Measurements from ENCODE around the gene SH3BP1. TPM values are rescaled to one million over a fixed set of nuclear protein-coding genes. Genes with fewer than 3 reads are reported as not detected.

The SH3BP1 gene
- 7.3 and 16.1 TPM in 2 replicates for total RNA-seq

DNA sequence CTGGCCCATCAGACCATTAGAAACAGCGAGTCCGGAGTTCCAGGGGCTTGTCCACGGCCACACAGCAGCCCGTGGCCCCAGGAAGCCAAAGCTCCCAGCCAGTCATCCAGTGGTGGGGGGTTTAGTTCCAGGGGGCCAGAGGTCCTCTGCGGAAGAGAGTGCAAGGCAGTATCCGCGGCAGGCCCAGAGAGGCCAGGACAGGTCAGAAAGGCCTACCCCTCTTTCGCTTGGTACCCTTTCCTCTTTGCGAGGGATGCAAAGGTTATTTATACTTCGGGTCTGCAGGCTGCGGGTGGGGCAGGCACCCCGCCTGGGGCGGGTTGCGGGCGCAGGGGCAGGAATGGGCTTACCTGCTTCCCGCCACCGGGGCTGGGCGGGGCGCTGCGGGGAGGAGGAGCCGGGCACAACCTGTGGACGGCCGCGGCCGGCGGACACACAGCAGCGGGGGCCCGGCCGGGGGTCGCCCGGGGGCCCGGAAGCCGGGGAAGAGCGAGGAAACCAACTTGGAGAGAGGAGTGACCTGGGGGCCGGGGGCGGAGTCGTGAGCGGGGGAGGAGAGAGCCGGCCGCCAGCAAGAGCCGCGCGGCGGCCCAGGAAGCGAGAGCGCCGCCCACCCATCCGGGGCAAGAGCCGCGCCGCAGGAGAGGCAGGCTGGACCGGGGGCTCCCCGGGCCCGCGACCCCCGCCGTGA is at the start of gene SH3BP1:
TSS of gene SH3BP1 (plus strand) at position 600 of the 691 bp plus-strand sequence. CDS start 119 bp downstream, outside the sequence.

DNA sequence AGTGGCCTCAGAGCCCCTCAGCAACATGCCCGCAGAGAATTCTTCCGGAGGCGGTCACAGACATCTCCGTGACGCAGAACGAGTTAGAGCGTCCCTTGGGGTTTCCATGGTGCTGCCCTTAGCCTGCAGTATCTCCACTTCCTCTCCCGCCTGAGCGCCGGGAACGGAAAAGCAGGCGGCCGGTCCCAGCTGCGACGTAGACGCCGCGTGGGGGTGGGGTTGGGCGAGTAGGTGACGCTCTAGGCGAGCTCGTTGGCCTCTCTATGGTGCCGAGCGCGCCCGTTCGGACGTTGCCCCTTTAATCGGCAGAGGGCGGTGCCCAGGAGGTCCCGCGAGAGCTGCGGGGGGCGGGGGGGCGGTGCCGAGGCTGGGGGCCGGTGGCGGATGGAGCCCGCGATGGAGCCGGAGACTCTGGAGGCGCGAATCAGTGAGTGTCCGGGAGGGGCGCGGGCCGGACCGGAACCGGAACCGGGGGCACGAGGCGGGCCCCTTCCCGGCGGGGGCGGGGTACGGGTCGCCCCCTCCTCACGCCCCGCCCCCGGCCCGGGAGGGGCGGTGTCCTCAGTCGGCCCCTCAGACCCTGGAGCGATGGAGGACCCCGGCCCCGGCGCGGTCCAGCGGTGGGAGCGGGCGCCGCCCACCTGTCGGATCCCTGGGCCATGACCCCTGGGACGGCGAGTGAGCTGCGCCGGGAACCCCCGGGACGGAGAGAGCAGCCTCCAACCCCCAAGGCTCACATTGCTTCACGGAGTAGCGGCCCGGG is 30.8 kb upstream of the SH3BP1 start, which contains the start of gene GGA1:
TSS of gene GGA1 (plus strand) at position 358 of the 763 bp plus-strand sequence. CDS start at position 385, 27 bp downstream.

DNA sequence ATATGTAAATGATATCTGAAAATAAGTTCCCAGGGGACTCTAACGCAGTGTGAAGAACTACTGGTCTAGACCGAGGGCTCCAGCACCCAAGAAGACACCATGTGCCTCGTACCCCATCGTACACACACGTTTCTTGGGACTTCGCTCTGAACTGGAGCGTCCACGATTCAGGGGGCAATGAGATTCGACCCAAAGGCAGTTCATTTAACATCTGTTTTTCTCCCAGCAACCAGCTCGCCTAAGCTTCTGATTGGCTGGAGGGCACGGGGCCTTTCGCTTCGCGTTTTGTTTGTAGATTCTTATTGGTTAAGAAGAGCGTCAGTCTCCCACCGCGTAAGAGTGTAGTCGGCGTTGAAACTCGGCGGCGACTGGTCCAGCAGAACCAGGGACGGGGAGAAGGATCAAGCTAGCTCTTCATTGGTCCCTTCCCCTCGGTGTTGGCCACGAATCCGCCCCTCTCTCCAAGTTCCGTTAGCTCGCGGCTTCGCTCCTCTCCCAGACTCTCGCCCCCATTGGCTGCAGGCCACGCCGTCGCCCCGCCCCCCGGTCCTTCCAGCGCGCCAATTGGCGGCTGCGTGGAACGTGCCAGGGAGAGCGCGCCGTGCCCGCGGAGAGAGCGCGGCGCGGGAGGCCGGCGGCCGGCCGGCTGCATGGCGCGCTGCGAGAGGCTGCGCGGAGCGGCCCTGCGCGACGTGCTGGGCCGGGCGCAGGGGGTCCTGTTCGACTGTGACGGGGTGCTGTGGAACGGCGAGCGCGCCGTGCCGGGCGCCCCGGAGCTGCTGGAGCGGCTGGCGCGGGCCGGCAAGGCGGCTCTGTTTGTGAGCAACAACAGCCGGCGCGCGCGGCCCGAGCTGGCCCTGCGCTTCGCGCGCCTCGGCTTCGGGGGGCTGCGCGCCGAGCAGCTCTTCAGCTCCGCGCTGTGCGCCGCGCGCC is 18.9 kb downstream of the SH3BP1 start, which contains the start of gene PDXP:
TSS of gene PDXP (plus strand) at position 591 of the 933 bp plus-strand sequence. CDS start at position 651, 60 bp downstream.

GRCh38 chr22:37674951-37675929 is 35.8 kb downstream of the SH3BP1 start, which contains the start of gene LGALS1:
Gene LGALS1 (plus strand): TSS chr22:37675636. CDS start chr22:37675703, 67 bp downstream.

GRCh38 chr22:37686002-37686982 is 46.8 kb downstream of the SH3BP1 start, which contains the start of gene NOL12:
Gene NOL12 (plus strand): TSS chr22:37686343. CDS start chr22:37686393, 50 bp downstream.

GRCh38 chr22:37696657-37697537 is 57.4 kb downstream of the SH3BP1 start, which contains the start of gene TRIOBP:
Gene TRIOBP (plus strand): TSS chr22:37697048. CDS start chr22:37701366, 4,318 bp downstream.

Other genes starting within 250 kb of the SH3BP1 start
- 0.32 TPM in 1 of 2 replicates, not detected in the other for gene ELFN2, start 212.2 kb upstream of the SH3BP1 start, total RNA-seq
- gene MFNG, start 153.3 kb upstream of the SH3BP1 start, total RNA-seq: not detected in 2 replicates
- gene CARD10, start 120.3 kb upstream of the SH3BP1 start, total RNA-seq: 2.4 and 2.5 TPM in 2 replicates
- gene CDC42EP1, start 79.2 kb upstream of the SH3BP1 start, total RNA-seq: 3.3 and 4.1 TPM in 2 replicates
- not detected in 2 replicates for gene LGALS2, start 59.6 kb upstream of the SH3BP1 start, total RNA-seq
- 34.5 and 34.8 TPM in 2 replicates for gene GGA1, start 30.8 kb upstream of the SH3BP1 start, total RNA-seq
- 1.7 and 2.8 TPM in 2 replicates for gene PDXP, start 19.1 kb downstream of the SH3BP1 start, total RNA-seq
- gene LGALS1, start 36.0 kb downstream of the SH3BP1 start, total RNA-seq: 17,095 and 18,883 TPM in 2 replicates
- 20.2 and 25.5 TPM in 2 replicates for gene NOL12, start 46.7 kb downstream of the SH3BP1 start, total RNA-seq
- gene TRIOBP, start 57.4 kb downstream of the SH3BP1 start, total RNA-seq: 140 and 250 TPM in 2 replicates
- 15.0 and 24.3 TPM in 2 replicates for gene GCAT, start 168.3 kb downstream of the SH3BP1 start, total RNA-seq
- not detected in 2 replicates for gene GALR3, start 183.7 kb downstream of the SH3BP1 start, total RNA-seq
- gene ANKRD54, start 204.7 kb downstream of the SH3BP1 start, total RNA-seq: 11.8 and 12.0 TPM in 2 replicates
- gene EIF3L, start 209.8 kb downstream of the SH3BP1 start, total RNA-seq: 256 and 364 TPM in 2 replicates

All from bronchial smooth muscle cell (primary cell).